ENCODE data around the gene THRB.

THRB gene

DNA sequence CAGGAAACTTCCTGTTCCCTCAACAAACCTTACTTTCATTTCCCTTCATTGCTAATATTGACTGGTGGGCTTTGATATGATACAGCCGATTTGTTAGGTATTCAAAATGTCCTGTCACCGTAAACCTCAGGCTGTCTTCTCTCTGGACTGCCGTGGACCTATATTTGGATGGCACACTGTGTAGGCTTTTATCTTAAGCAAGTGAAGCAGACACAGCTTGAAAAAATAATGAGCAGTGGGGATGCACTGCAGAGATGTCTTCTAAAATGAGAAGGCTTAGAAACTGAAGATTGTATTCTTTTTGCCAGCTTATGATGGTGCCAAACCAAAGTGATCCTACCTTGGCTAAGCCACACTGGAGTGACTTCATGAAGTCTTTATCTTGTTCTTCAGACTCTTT is 283.3 kb downstream of the THRB start:
- DNase-seq, result no peak

DNA sequence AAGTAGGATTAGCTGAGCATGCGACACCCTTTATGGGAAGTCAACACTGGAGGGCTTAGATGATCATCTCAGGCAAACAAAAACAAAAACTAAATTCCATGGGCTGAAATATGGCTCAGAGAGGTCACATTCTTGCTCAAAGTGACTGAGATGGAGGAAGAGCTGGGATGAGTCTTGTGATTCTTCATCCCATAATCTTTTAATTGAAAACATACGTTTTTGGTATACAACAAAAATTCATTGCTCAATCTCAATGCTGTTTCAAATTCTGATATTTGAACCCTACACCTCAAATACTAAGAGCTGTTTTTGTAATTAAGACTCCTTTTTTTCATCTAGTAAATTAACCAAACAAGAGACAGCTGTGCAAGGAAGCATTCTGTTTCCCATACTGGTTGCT is 292.6 kb downstream of the THRB start:
- no peak for DNase-seq

DNA sequence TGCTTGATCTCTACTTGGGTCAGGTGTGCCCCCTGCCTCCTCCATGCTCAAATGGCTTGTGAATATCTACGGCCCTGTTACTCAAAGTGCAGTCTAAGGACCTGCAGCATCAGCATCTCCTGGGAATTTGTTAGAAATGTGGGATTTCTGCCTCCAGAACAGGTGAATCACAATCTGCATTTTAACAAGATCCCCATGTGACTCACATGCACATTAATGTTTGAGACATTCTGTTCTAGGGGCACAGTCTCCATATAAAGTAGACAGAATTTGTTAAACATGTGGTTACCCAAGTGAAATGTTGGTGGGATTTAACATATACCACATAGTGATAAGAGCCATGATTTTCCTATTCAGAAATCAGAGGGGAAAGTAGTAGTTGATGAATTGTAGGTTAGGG is 293.3 kb downstream of the THRB start:
- DNase-seq, result no peak

DNA sequence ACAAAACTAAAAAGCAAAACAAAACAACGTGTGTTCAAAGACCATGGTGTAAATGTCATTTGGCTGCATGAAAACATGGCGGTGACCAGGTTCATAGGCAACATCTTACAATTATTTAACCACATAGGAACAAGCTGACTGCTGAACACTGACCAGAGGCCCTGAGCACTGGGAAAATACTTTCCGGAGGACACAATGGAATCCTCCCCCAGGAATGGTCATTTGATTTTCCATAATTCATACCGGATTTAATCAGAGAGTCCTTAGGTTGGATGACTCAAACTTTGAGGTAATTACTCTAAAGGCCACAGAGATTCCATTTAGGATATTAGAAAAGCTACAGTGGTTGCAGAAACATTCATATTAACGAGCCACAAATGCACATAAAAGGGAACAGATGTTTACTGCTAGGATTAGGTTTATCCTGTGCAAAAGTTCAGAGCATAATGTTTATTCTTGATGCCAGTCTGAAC is 294.8 kb downstream of the THRB start:
- no peak for DNase-seq

DNA sequence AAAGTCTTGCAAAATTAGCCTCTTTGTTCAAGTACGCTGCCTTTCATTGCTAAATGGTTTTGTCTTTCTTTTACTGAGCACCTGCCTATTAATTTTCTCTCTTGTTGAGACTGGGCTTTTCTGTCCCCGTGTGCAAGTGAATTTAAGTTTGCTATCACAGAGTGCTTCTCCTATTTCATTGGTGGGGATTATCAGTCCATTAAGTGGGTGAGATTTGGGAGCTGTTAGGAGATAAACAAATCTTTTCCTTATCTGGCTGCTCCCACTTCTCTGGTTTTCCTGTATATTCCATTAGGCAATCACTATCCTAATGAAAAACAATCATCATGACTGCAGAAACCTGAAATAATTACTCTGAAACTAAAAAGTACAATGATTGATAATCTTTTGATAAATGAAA is 295.4 kb downstream of the THRB start:
- DNase-seq, result no peak

DNA sequence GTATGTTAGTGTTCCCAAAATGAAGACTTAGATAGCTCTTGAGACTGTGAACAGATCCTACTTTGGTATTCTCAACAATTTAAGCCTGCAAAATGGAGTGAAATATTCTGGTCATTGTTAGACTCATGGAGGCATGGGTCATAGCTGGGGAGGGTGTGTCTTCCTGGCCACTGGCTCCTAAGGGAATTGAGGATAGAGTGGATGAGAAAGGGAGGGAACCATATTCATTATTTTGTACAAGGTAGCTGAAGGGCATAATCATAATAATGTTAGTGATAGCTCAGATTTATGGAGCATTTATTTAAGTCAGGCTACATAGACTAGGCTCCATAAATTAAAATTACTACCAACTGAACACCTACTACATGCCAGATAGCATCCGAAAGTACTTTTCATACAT is 295.9 kb downstream of the THRB start:
- DNase-seq, result no peak

DNA sequence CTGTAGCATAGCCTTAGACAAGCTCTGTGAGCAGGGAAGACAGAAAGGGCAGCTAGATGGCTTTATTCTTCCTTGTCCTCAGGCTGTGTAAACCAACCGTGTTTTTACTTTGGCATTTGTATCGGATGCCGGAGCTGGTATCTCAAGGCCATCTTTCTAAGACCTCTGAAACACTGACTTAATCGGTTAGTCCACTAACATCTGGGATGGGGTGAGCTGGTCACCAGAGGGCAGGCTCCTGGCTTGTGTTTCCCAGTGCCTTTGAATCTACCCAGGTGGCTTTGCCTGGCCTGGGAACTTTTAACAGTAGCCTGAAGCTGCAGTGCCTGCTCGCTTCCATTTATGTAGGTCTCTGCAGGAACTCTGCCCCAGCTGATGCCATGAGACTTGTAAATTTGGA is 296.8 kb downstream of the THRB start:
- no peak for DNase-seq

DNA sequence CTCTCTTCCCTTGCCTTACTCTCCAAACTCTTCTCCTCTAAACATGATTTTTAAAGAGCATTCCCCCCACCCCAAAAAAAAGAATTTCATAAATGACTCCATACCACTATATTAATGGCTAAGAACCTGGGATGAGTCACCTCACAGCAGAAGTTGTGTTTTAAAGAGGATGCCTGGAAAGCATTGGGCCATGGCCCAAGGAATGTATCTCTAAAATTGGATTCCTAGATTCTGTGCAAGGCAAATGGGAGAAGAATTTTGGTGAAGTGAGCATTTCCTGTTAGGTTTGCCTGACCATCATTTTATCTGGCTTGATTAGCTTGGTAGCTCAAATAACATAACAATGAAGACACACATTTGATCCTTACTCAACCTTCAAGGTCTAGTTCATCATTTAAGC is 298.1 kb downstream of the THRB start:
- no peak for DNase-seq

DNA sequence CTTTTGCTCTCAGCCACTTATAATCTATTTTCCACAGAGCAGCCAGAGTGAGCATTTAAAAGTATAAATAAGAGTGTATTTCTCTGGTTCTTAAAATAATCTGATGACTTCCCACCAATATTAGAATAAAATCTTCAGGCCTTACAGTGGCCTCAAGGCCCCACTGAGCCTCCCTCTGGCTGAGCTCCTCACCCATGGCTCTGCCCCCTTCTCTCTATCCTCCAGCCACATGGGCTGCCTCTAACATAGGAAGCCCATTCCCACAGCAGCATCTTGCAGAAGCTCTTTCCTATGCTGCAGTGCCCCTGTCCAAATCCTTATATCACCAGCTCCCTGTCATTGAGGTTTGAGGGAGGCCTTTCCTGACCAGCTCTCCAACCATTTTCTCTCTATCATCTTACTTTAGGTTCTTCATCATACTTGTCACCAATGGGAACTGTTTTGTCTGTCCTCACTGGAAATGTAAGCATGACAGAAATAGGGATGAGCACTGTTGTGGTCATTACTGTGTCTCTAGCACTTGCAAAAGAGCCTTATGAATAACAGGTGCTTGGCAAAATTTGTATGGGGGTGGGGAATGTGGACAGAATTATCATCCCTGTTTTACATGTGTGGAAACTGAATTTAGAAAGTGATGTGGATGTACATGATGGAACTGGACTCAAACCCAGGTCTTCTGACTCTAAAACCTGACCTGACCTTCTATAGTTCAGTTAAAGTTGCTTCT is 299.0 kb downstream of the THRB start:
- no peak for DNase-seq

DNA sequence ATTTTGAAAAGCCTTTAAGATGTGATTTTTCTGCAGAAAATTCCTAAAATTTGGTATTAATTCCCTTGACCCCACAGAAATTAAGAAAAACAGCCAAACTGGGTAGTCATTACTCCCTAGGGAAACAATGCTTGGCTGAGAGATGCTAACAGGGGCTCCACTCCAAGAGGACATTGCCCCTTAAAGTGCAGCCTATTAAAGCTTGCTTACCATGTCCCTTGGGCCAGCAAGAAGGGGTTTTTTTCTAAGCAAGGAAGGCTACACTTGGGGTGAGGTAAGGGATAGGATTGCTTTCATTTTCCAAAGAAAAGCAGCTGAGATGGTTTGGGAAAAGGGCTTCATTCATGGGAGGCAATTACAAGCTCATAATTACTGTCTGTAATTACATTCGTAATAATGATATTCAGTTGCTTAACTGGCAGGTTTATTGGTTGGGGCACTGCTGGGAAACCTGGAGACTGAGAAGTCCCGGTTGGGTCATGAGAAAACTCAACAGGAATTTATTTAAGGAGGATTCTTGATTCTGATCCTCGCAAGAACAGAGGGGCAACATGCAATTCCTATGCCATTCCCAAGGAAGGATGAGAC is 302.1 kb downstream of the THRB start:
- DNase-seq, result no peak

DNA sequence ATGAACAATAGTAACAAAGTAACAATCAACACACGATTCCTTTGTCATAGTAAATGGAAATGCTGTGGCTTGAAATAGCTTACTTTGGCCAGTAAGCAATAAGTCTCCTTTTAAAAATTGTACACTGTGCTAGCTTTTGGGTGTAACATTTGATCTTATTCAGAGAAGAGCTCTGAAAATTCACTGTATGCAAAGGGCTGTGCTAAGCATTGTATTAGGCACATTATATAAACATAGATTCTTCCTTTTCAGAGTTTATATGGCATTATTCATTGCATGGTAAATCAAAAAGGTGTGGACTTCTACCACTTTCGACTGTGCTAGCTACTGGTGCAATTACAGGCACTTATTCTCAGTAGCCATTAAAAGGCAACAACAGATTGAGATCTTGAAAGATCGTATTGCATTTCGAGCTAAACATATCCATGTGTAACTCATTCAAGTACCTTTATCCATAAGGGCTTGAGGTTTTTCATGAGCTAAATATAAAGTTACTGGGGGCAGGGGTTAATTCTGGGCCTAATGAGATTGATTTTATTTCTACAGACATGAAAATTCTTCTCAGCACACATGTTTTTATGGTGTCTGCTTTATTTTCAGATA is 302.7 kb downstream of the THRB start:
- no peak for DNase-seq

DNA sequence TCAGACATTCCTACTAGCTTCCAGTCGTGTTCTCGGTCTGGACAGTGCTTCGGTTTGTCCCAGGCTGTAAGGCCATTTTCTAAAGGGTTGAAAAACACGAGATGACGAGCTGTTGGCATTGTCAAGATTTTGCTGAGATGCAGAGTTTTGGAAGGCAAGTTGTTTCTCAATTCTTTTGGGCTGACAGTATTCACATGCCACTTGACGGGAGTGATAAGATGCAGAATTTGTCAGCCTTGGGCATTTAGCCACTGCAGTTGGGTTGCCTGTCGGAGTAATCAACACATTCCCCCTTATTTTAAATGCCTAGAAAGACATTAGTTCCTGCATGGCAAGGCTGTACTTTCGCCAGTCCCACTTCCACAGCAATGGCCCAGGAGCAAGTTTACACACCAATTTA is 304.4 kb downstream of the THRB start:
- no peak for DNase-seq

DNA sequence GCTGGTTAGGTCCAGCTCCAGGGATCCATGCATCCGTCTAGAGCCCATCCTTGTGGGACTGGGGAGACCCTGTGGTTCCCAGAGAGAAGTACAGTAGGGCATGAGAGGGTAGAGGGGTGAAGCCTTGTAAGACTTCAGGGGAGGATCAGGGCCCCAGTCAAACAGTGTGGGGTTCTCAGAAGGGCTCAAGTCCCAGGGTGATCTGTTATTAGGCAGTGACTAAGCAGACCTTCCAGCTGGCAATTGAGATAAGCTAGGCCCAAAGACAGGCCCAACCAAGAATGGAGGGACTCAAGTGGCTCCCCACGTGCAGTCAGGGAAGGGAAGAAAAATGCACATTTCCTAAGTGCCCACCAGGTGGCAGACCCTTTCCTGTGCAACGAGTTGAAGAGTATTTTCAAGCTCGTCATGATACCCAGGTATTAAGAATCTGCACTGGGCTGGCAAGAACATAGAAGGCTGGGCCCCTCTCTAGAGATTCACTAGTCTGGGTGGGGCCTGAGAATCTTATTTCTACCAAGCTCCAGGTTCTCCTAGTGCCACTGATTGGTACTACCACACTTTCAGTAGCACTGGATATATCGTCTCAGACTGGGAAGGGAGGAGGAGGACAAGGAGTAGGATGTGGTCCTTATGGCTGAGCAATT is 308.8 kb downstream of the THRB start:
- DNase-seq, result peak; percentile 59

DNA sequence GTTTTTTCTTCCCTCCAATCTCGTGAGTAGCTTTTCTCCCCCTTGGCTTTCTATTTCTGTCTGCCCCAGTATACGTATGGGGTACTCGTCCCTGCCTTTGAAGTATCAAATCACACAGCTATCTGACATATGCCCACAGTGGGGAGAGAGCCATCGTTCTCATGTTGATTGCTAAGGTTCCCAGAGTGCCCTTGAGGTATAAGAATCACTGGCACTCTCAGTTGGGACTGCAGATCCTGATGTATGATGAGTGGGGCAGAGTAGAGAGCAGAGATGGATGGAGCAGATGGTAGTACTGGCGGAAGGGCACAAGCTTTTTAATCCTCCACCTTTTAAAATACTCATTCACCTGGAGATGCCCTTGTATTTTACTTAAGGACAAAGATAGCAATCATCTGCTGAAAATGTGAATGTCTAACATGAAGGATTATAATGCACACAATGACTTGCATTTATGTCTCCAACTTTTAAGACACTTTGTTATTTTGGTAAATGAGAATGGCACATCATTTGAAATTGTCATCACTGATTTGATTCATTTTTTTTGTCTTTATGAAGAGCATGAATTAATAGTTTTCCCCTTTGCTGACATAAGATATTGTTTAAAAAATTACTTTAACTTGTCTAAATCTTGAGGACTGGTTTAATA is 310.0 kb downstream of the THRB start:
- DNase-seq, result no peak

DNA sequence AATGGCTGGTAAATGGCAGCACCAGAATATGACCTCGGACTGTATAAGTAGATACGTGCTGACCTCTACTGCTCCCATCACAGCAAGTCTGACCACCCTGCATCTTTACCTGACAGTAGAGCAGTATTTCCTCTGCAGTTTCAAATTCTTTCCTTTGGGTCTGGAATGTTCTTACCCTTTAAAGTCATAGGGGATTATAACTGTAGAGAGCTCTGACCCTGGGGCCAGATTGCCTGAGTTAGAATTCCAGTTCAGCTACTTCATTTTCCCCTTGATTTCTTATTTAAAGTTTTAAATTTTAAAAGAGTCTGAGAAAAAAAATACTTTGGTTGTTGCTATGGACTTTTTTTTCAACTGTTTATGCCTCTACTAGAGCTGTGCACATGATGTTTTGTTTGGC is 311.9 kb downstream of the THRB start:
- no peak for DNase-seq

DNA sequence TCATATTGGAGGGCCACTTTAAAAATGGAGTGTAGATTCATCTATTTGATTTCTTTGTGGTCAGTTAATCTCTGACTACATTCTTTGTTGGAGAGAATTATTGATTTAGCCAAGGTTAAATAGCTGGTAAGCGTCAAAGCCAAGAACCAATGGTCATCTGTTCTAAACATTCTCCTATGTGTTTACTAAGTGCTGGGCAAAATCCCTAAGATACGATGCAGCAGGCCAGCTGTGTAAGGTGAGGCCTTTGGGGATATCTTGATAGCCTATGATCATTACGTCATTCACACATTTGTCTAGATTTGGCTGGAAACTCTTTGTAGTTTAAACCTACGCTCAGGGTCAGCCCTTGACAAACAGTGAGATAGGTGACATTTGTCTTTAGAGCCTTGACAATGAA is 313.4 kb downstream of the THRB start:
- DNase-seq, result no peak

DNA sequence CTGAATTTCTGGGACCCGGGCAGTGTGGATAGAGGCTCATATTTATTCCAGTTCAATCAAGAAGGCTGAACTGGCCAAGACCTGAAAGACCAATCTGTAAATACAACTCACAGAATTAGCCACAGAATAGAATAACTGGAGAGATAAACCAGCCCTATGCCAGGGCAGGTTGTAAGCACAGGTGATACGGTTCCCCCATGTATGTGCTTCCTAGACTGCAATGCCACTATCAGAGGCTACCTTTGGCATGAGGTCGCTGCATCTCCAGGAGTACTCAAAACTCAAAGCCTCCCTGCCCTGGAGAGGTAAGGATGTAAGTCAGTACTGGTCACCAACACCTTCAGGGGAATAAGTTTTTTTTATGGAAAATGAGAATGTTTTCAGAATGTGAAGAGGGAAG is 314.0 kb downstream of the THRB start:
- no peak for DNase-seq

DNA sequence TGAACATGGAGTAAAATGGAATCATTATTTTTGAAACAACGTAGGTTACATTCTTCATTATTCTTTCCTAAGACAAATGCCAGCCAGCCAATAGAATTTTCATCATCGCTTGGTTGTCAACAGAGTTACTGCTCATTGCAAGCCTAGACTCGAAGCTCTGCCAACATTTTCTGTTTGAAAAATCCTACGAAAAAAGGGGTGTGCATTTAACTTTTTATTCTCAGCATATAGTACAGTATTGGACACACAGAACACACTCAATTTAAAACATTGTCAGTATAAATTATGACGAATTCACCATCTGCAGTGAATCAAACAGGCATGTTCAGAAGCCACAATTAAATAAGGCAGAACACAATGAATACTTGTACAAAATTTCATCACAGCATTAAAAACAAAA is 317.4 kb downstream of the THRB start:
- DNase-seq, result no peak

DNA sequence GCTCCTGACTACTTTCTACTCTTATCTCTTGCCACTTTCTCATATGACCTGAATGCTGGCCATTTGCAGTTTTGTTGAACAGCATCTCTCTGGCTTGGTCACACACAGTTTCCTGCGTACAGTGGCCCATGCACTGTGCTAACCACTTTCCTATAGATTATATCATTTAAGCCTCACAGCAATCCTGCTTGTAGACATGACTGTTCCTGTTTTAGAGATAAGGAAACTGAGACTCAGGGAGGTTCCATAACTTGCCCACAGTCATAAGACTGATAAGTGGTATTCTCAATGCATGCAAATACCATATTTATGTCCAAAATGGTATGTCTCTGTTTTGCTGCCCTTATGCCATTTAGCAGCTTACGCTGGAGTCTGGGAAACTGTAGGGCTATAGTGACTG is 320.0 kb downstream of the THRB start:
- DNase-seq, result no peak

DNA sequence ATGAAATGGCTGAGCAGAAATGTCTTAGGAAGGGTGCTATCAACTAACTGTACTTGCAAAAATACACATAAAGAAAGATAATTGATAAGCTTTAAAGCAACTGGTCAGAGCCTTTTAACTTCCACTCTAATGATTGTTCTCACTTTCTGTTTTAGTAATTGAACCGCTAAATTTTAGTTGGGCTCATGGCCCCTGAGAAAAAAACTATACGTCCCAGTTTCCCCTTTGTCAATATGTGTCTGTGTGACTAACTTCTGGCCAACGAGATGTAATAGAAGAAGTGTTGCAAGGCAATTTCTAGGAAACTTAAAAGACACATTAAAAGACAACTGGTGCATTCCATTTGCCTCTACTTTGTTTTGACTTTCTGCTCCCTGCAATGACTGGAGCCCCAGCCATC is 325.7 kb downstream of the THRB start:
- DNase-seq, result no peak

DNA sequence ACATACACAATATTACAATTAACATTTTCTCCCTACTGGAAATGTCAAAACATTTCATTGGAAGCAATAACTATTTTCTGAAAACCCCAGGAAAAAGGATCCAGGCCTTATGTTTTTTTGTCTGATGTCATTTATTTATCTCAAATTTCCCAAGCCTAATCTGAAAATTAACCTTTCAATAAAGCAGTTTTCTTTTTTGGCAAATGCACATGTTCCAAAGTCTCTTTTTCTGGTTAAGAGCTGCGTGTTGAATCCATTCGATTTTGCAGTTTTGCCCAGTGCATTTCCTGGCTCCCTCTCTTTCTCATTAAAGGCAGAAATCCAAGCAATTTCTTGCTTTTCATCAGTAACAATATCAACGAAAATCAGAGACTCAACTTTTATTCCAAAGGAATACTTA is 327.2 kb downstream of the THRB start:
- DNase-seq, result no peak

DNA sequence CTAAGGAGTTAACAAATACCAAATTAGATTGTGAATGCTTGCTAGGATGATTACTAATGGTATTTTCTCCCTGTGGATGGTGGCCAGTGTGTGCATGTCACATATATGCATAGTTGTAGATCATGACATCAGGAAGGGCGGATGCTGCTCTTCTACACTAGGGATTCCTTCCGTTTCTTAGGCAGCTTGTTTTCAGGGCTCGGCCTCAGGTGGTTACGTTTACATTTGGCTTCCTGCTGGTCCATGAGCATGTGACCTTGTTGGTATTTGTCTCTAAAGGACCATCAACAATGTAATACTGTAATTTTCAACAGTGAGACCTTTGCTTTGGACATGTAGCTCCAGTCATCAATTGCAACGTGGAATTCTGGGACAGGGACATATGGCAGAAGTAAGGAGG is 328.1 kb downstream of the THRB start:
- no peak for DNase-seq

DNA sequence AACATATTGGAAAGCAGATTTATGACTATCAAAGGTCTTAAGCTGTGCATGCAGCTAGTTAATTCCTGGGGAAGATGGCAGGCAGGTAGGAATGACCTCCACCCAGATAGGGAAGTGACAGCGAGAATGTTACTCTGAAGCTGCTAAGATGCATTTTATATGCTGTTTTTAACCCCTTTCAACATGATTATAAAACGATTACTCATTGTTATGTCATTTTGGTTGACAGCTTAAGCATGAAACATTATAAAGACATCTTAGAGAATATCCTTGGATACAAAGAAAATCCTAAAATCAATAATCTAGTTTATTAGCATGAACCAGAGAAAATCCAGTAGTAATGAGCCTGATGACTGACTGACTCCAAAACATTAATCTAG is 329.1 kb downstream of the THRB start:
- DNase-seq, result no peak

All from activated CD8-positive, alpha-beta memory T cell treated with anti-CD3 and anti-CD28 coated beads for 24 hours (primary cell).